GM12874 (cell line): ENCODE results near the gene HOXB4.

Source experiments
- CTCF ChIP-seq: IDR thresholded peaks from 2 replicates; pipeline ENCODE4 v1.5.1; 2011; ENCODE audit warnings: low read depth, mild to moderate bottlenecking, control low read depth, low read length, moderate library complexity; ENCODE audit not compliant: insufficient read depth

Gene HOXB4

GRCh38 chr17:48578616-48579470, 693 bp upstream of the HOXB4 start:
- TF ChIP-seq CTCF = no peak

- TF ChIP-seq CTCF = no peak
These were observed 712 bp downstream of the HOXB4 start for GRCh38 chr17:48577330-48577945.

- no peak for TF ChIP-seq CTCF
These were observed 1.5 kb downstream of the HOXB4 start for GRCh38 chr17:48576479-48577309.

GRCh38 chr17:48575673-48576478, 2.3 kb downstream of the HOXB4 start:
- TF ChIP-seq CTCF = no peak

GRCh38 chr17:48575066-48575582, 3.0 kb downstream of the HOXB4 start:
- no peak for TF ChIP-seq CTCF

GRCh38 chr17:48574505-48575065, 3.6 kb downstream of the HOXB4 start:
- TF ChIP-seq CTCF = no peak
